ENCODE data around the gene STIL.
"Not testable (repeated sequence)": the region's sequence is repeated elsewhere in the genome, so short reads cannot be mapped to it uniquely, and the experiment has no call there.

Gene STIL

GRCh38 chr1:47216278-47217059, 97.5 kb downstream of the STIL start:
- DNase-seq = no peak

GRCh38 chr1:47215713-47216112, 98.2 kb downstream of the STIL start:
- DNase-seq = no peak

GRCh38 chr1:47214549-47214948, 99.4 kb downstream of the STIL start:
- no peak for DNase-seq

- no peak for DNase-seq
Measured at GRCh38 chr1:47213230-47213963, 100.5 kb downstream of the STIL start.

- DNase-seq = no peak
Measured at GRCh38 chr1:47212636-47213229, 101.2 kb downstream of the STIL start.

- DNase-seq = no peak
Measured at GRCh38 chr1:47211796-47212269, 102.1 kb downstream of the STIL start.

- no peak for DNase-seq
Measured at GRCh38 chr1:47210666-47211065, 103.3 kb downstream of the STIL start.

- no peak for DNase-seq
Measured at GRCh38 chr1:47209725-47210325, 104.1 kb downstream of the STIL start.

- no peak for DNase-seq
Measured at GRCh38 chr1:47209091-47209490, 104.9 kb downstream of the STIL start.

GRCh38 chr1:47208374-47208850, 105.5 kb downstream of the STIL start:
- DNase-seq = no peak

GRCh38 chr1:47207803-47208373, 106.1 kb downstream of the STIL start:
- DNase-seq = no peak

GRCh38 chr1:47205918-47206317, 108.0 kb downstream of the STIL start:
- no peak for DNase-seq

- not testable (repeated sequence) for DNase-seq
Measured at GRCh38 chr1:47203504-47203903, 110.4 kb downstream of the STIL start.

GRCh38 chr1:47201179-47201578, 112.8 kb downstream of the STIL start:
- DNase-seq = no peak
